Stomach (tissue), 9 donors: ENCODE results near the gene KCNAB2. TPM values are rescaled to one million over a fixed set of nuclear protein-coding genes. Genes with fewer than 3 reads are reported as not detected.
"Not testable (repeated sequence)": the region's sequence is repeated elsewhere in the genome, so short reads cannot be mapped to it uniquely, and the experiment has no call there.

Experiments used
- DNase-seq, 2 donors: peaks; one replicate each; pipeline versions ENCODE4 v3.0.0 to v3.0.0-alpha.2; 2013 to 2019
- H3K27ac ChIP-seq, 5 donors: fragments of 200-600 bp in 4 of 5; sonication (generic) in 4 of 5; one replicate each; pipeline ENCODE4 v1.5.1; 2013 to 2019; ENCODE audit warnings: mild to moderate bottlenecking in 1 of 5, moderate library complexity in 1 of 5
- H3K27me3 ChIP-seq, 3 donors: fragments of 200-600 bp; sonication (generic); one replicate each; pipeline ENCODE4 v1.5.1; 2017 to 2019; ENCODE audit warnings: mixed run types in 1 of 3
- H3K36me3 ChIP-seq, 4 donors: fragments of 200-600 bp; sonication (generic); 1 replicate in 3 of 4; 2 replicates in 1 of 4; pipeline ENCODE4 v1.5.1; 2016 to 2019
- H3K4me1 ChIP-seq, 4 donors: fragments of 200-600 bp; sonication (generic); one replicate each; pipeline ENCODE4 v1.5.1; 2016 to 2019
- H3K4me3 ChIP-seq, 4 donors: fragments of 200-600 bp; sonication (generic) in 3 of 4; one replicate each; pipeline ENCODE4 v1.5.1; 2016 to 2019; ENCODE audit warnings: mild to moderate bottlenecking in 1 of 4
- H3K9me3 ChIP-seq, 4 donors: fragments of 200-600 bp; sonication (generic); one replicate each; pipeline ENCODE4 v1.5.1; 2016 to 2019
- EP300 ChIP-seq: sonication (generic); formaldehyde crosslinking; IDR thresholded peaks from one replicate; pipeline ENCODE4 v1.6.1; 2017; ENCODE audit warnings: antibody characterized with exemption
- POLR2A ChIP-seq, 4 donors: fragments of 450-650 bp; IDR thresholded peaks; one replicate each; pipeline ENCODE4 v1.6.1; 2016; ENCODE audit warnings: antibody characterized with exemption in 4 of 4, control low read depth in 2 of 4, mild to moderate bottlenecking in 1 of 4, moderate library complexity in 1 of 4
- POLR2AphosphoS5 ChIP-seq, 3 donors: sonication (generic); formaldehyde crosslinking; IDR thresholded peaks; one replicate each; pipeline ENCODE4 v1.6.1; 2016; ENCODE audit warnings: antibody characterized with exemption in 3 of 3
- WGBS, 5 donors: extraction: QIAGEN DNeasy Blood & Tissue Kit in 3 of 5; methylation state at CpG; one replicate each; pipeline versions ENCODE4 v1.1.5 to v1.1.7; 2013 to 2018; 5-methylcytosine and 5-hydroxymethylcytosine counted together
- intact Hi-C: fragments of 100-400 bp; cut with DNase I; formaldehyde crosslinking; loops from one replicate; pipeline ENCODE4 v1.15.1; 2023; ENCODE audit warnings: low total_unique reads
- polyA plus RNA-seq, 3 donors: library from polyadenylated mRNA; stranded (reverse); fragments of 200-250 nt; gene quantifications; one replicate each; pipeline ENCODE4 v1.2.3, GENCODE V29; 2013
- total RNA-seq, 5 donors: library from RNA; depleted of rRNA; stranded (reverse); fragments of >200 nt; gene quantifications; one replicate each; pipeline versions ENCODE4 v1.1.0 to v1.2.3, GENCODE V29; 2014 to 2016
- TF ChIP-seq, protein P1 (sequence below), 7 experiments: fragments of 450-650 bp in 4 of 7; fragments of 200-600 bp in 3 of 7; sonication (generic) in 3 of 7; IDR thresholded peaks; one replicate each; pipeline ENCODE4 v1.5.1; 2016 to 2019; ENCODE audit warnings: antibody characterized with exemption in 7 of 7, control low read depth in 2 of 7, mild to moderate bottlenecking in 1 of 7
- donor health status: healthy with polysubstance abuse.
- donor health status: Bipolar disorder and iron deficiency.
- donor health status: healthy.

The KCNAB2 gene
- total and polyA plus RNA-seq, 8 donors = 0.29 to 39.1 (median 3.3) TPM

DNA sequence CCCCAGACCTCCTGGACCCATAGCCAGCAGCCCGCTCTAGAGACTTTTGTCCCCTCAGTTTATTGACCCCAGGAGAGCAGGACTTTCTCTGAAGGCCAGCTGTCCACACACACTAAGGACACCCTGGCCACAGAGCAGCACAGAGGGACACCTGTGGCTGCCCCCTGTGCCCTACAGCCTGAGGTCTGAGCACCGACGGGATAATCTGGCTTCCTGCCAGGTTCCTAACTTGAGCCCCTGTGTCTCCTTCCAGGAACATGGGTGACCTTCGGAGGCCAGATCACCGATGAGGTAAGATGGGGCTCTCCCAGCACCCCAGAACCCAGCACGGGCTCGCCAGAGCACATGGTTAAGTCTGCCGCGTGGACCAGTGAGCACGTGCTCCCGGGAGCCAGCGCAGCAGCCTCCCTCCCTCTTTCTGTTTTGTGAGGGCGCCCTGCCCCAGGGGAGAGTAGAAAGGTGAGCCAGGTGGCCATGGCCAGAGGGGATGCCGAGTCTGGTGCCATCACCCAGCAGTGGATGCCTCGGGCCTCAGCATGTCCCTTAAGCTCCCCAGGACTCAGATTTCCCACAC lies 27.9 kb downstream of the KCNAB2 start:
- no peak overlapping the region for H3K4me3 ChIP-seq
- 69 to 87% (median 84%) methylated on average over 3 to 15 of the region's 15 CpGs for WGBS, 5 donors
- H3K9me3 ChIP-seq = no peaks in the 10 kb centered on the region
- no peak for TF ChIP-seq POLR2AphosphoS5 (IDR thresholded peaks at IDR 0.05)
- no peak for TF ChIP-seq EP300
- no peak for TF ChIP-seq POLR2A (IDR thresholded peaks at IDR 0.05)
- TF ChIP-seq, protein P1, sequence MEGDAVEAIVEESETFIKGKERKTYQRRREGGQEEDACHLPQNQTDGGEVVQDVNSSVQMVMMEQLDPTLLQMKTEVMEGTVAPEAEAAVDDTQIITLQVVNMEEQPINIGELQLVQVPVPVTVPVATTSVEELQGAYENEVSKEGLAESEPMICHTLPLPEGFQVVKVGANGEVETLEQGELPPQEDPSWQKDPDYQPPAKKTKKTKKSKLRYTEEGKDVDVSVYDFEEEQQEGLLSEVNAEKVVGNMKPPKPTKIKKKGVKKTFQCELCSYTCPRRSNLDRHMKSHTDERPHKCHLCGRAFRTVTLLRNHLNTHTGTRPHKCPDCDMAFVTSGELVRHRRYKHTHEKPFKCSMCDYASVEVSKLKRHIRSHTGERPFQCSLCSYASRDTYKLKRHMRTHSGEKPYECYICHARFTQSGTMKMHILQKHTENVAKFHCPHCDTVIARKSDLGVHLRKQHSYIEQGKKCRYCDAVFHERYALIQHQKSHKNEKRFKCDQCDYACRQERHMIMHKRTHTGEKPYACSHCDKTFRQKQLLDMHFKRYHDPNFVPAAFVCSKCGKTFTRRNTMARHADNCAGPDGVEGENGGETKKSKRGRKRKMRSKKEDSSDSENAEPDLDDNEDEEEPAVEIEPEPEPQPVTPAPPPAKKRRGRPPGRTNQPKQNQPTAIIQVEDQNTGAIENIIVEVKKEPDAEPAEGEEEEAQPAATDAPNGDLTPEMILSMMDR (IDR thresholded peaks at IDR 0.05) = no peak
- no peak overlapping the region for H3K27ac ChIP-seq
- peaks cover 0 to 17% (median 8%) of the 10 kb centered on the region in 4 donors for H3K36me3 ChIP-seq
- no peaks in the 10 kb centered on the region for H3K4me1 ChIP-seq
- no peaks in the 10 kb centered on the region for H3K27me3 ChIP-seq
- intact Hi-C loops = no loop called here
- no peak for DNase-seq

DNA sequence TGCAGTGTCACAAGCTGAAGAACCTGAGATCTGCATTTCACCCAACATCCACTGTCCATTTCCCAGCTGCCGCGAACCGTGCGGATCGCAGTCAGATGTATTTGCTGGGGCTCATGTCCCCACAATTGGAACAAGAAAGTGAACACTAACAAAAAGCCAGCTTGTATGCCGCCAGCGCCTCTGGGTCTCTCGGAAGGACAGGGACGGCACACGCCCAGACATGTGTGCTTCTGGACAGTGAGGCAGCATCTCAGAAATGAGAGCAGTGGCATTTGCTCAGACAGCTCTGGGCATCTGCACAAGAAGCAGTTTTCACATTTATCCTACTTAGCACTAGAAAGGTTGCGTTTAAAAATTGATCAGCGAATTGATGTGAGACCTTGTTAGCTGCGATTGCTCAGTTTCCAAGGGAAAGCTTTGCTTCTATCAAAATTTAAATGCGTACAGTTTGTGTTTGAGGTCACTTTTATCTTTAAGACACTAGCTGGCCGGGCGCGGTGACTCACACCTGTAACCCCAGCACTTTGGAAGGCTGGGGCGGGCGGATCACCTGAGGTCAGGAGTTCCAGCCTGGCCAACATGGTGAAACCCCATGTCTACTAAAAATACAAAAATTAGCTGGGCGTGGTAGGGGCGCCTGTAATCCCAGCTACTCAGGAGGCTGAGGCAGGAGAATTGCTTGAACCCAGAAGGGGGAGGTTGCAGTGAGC lies 28.7 kb downstream of the KCNAB2 start:
- WGBS, 5 donors = 75 to 81% (median 77%) methylated on average over 21 of the region's 21 CpGs
- intact Hi-C loops = no loop called here
- Histone ChIP-seq H3K9me3 (no peaks in the 10 kb centered on the region), H3K4me3 (no peak overlapping the region), H3K27me3 (no peaks in the 10 kb centered on the region), H3K27ac (no peak overlapping the region), H3K4me1 (no peaks in the 10 kb centered on the region), H3K36me3 (peaks cover 0 to 17% (median 8%) of the 10 kb centered on the region in 4 donors)
- no peak for DNase-seq
- TF ChIP-seq, protein P1 (IDR thresholded peaks at IDR 0.05) = no peak
- TF ChIP-seq EP300 = no peak
- TF ChIP-seq POLR2AphosphoS5 (IDR thresholded peaks at IDR 0.05) = no peak
- no peak for TF ChIP-seq POLR2A (IDR thresholded peaks at IDR 0.05)

DNA sequence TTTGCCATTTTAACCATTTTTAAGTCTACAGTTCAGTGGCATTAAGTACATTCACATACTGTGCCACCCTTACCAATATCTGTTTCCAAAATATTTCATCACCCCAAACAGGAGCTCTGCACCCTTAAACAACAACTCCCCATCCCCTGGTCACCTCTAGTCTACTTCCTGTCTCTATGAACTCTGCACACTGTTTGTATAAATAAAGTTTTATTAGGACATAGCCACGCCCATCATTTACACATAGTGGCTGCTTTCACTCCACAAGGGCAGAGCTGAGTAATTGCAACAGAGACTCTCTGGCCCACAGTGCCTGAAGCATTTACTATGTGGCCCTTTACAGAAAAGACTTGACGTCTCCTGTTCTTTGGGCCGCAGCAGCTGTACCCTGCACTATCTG lies 30.1 kb downstream of the KCNAB2 start:
- intact Hi-C loops = no loop called here
- TF ChIP-seq POLR2A (IDR thresholded peaks at IDR 0.05) = no peak
- TF ChIP-seq, protein P1 (IDR thresholded peaks at IDR 0.05) = no peak
- no peak for TF ChIP-seq EP300
- TF ChIP-seq POLR2AphosphoS5 (IDR thresholded peaks at IDR 0.05) = no peak
- WGBS, 5 donors = 54 to 92% (median 85%) methylated on average over 1 to 3 of the region's 3 CpGs
- Histone ChIP-seq H3K4me1 (no peaks in the 10 kb centered on the region), H3K36me3 (peaks cover 0 to 20% (median 8%) of the 10 kb centered on the region in 4 donors), H3K4me3 (no peak overlapping the region), H3K27me3 (no peaks in the 10 kb centered on the region), H3K9me3 (no peaks in the 10 kb centered on the region), H3K27ac (no peak overlapping the region)
- no peak for DNase-seq

DNA sequence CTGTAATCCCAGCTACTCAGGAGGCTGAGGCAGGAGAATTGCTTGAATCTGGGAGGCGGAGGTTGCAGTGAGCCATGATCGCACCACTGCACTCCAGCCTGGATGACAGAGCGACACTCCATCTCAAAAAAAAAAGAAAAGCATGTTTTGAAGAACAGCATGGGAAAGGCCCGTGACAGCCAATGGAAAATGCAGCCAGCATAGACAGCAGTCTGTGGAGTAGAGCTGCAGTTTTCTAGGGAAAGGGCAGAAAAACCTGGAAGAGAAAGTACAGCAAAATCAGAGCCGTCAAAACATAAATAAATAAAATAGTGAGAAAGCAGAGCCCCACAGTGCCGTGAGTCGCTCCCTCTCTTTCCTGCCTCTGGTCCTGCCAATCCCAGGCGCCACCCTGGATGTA lies 31.4 kb downstream of the KCNAB2 start:
- H3K27ac ChIP-seq, H3K9me3 ChIP-seq, H3K4me1 ChIP-seq, intact Hi-C loops, H3K27me3 ChIP-seq, DNase-seq, H3K4me3 ChIP-seq: not testable (repeated sequence)
- 80 to 91% (median 84%) methylated on average over 8 of the region's 8 CpGs for WGBS, 5 donors
- H3K36me3 ChIP-seq = peaks cover 0 to 23% (median 8%) of the 10 kb centered on the region in 4 donors

DNA sequence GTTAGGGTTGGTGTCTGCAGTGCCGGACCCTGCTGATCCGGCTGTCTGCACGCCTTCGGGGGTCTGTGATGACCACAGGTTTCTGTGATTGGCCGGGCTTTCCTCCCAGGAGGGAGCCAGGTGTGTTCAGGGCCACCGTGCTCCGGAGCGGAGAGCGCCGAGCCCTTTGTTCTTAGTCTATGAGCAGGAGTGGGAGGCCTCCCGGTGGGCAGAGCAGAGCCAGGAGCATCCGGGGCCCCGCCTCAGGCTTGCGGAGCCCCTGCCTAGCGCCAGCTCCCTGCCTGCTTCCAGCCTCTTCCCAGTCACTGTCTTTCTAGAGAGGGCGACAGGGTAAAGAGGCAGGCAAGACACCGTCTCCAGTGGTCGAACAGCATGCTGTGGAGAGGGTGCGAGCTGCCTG lies 31.8 kb downstream of the KCNAB2 start:
- H3K4me3 ChIP-seq = no peak overlapping the region
- peaks cover 0 to 8% (median 3%) of the 10 kb centered on the region in 4 donors for H3K4me1 ChIP-seq
- no peak for DNase-seq
- H3K9me3 ChIP-seq = no peaks in the 10 kb centered on the region
- H3K27ac ChIP-seq = no peak overlapping the region
- intact Hi-C loops = no loop called here
- 54 to 73% (median 65%) methylated on average over 8 to 19 of the region's 19 CpGs for WGBS, 5 donors
- TF ChIP-seq EP300 (no peak), POLR2AphosphoS5 (IDR thresholded peaks at IDR 0.05) (no peak), POLR2A (IDR thresholded peaks at IDR 0.05) (no peak)
- TF ChIP-seq, protein P1 (IDR thresholded peaks at IDR 0.05) = no peak
- H3K27me3 ChIP-seq = no peaks in the 10 kb centered on the region
- H3K36me3 ChIP-seq = peaks cover 0 to 27% (median 8%) of the 10 kb centered on the region in 4 donors
